Measurements from ENCODE around the gene CDS2. TPM values are rescaled to one million over a fixed set of nuclear protein-coding genes. Genes with fewer than 3 reads are reported as not detected.
A peak's percentile ranks its signal among the peaks of the same experiment; 100 is the strongest.

Gene CDS2
- total and polyA plus RNA-seq, 7 donors: 1.8 to 49.0 (median 30.0) TPM

- H3K27ac ChIP-seq: peak overlapping the region in 1 of 4 donors; percentile 53
- no peak overlapping the region for H3K4me3 ChIP-seq
- DNase-seq: no peak
- peaks cover 0 to 13% (median 9%) of the 10 kb centered on the region in 4 donors for H3K4me1 ChIP-seq
- H3K27me3 ChIP-seq: no peaks in the 10 kb centered on the region
- H3K9me3 ChIP-seq: no peaks in the 10 kb centered on the region
- H3K36me3 ChIP-seq: peaks cover 4 to 81% (median 23%) of the 10 kb centered on the region in 4 donors
- TF ChIP-seq POLR2A (IDR thresholded peaks at IDR 0.05) (no peak), CTCF (IDR thresholded peaks at IDR 0.05) (no peak), POLR2AphosphoS5 (IDR thresholded peaks at IDR 0.05) (no peak), EP300 (IDR thresholded peaks at IDR 0.05) (no peak)
- WGBS, 2 donors: 23 to 79% methylated on average over 1 of the region's 1 CpG
- intact Hi-C loops (cut with DNase I): no loop called here
Observed at GRCh38 chr20:5180421-5180820, 53.6 kb downstream of the CDS2 start.

GRCh38 chr20:5180933-5181332, 54.1 kb downstream of the CDS2 start:
- WGBS, 2 donors: 78 to 87% methylated on average over 3 of the region's 3 CpGs
- Histone ChIP-seq H3K36me3 (peaks cover 1 to 81% (median 25%) of the 10 kb centered on the region in 4 donors), H3K4me3 (no peak overlapping the region), H3K27ac (peak overlapping the region in 1 of 4 donors; percentile 53), H3K27me3 (no peaks in the 10 kb centered on the region), H3K9me3 (no peaks in the 10 kb centered on the region), H3K4me1 (peaks cover 0 to 13% (median 9%) of the 10 kb centered on the region in 4 donors)
- no peak for DNase-seq
- TF ChIP-seq POLR2A (IDR thresholded peaks at IDR 0.05) (no peak), CTCF (IDR thresholded peaks at IDR 0.05) (no peak), POLR2AphosphoS5 (IDR thresholded peaks at IDR 0.05) (no peak), EP300 (IDR thresholded peaks at IDR 0.05) (no peak)
- intact Hi-C loops (cut with DNase I): no loop called here

- TF ChIP-seq EP300 (IDR thresholded peaks at IDR 0.05) (no peak), POLR2A (IDR thresholded peaks at IDR 0.05) (no peak), CTCF (IDR thresholded peaks at IDR 0.05) (no peak), POLR2AphosphoS5 (IDR thresholded peaks at IDR 0.05) (no peak)
- Histone ChIP-seq H3K27ac (peak overlapping the region in 1 of 4 donors; percentile 53), H3K9me3 (no peaks in the 10 kb centered on the region), H3K36me3 (peaks cover 2 to 81% (median 28%) of the 10 kb centered on the region in 4 donors), H3K4me3 (no peak overlapping the region), H3K27me3 (no peaks in the 10 kb centered on the region), H3K4me1 (peaks cover 0 to 13% (median 9%) of the 10 kb centered on the region in 4 donors)
- intact Hi-C loops (cut with DNase I): no loop called here
- DNase-seq: no peak
- WGBS, 2 donors: 21 to 75% methylated on average over 2 of the region's 2 CpGs
Observed at GRCh38 chr20:5181492-5181891, 54.7 kb downstream of the CDS2 start.

- no peak for DNase-seq
- peak overlapping the region in 2 of 4 donors; percentile 18 to 53 for H3K27ac ChIP-seq
Observed at GRCh38 chr20:5181958-5182357, 55.1 kb downstream of the CDS2 start.

More at GRCh38 chr20:5181958-5182357, 55.1 kb downstream of the CDS2 start:
- H3K36me3 ChIP-seq: peaks cover 7 to 81% (median 31%) of the 10 kb centered on the region in 4 donors
- H3K9me3 ChIP-seq: no peaks in the 10 kb centered on the region
- peaks cover 0 to 13% (median 9%) of the 10 kb centered on the region in 4 donors for H3K4me1 ChIP-seq
- H3K4me3 ChIP-seq: no peak overlapping the region
- H3K27me3 ChIP-seq: no peaks in the 10 kb centered on the region
- intact Hi-C loops (cut with DNase I): no loop called here
- TF ChIP-seq POLR2A (IDR thresholded peaks at IDR 0.05) (no peak), POLR2AphosphoS5 (IDR thresholded peaks at IDR 0.05) (peak in 1 of 4 donors; percentile 3), CTCF (IDR thresholded peaks at IDR 0.05) (no peak)

Data from sigmoid colon (tissue), 7 donors.